Measurements from ENCODE around the gene PCK1. TPM values are rescaled to one million over a fixed set of nuclear protein-coding genes. Genes with fewer than 3 reads are reported as not detected.

PCK1 gene
- total and polyA plus RNA-seq, 2 of the 13 experiments (the other 11 are each of a cell fraction or from before 2014, with no cell fraction given): 6.5 to 12.6 TPM

GRCh38 chr20:57526885-57527460 lies 33.9 kb upstream of the PCK1 start:
- FAIRE-seq: no peak
- H3K27me3 ChIP-seq (ENCODE audit: control insufficient read depth in 1 of 2, insufficient read depth in 2 of 2, low read length in 2 of 2): peaks cover 2 to 16% of the 10 kb centered on the region in 2 experiments; a peak in 2 of 5 replicates
- peaks cover 53% of the 10 kb centered on the region for H3K4me1 ChIP-seq (ENCODE audit: insufficient read depth, low read length)
- H3K27ac ChIP-seq (ENCODE audit: extremely low read length, insufficient read depth, low read length): peak overlapping the region; percentile 15
- H3K9me3 ChIP-seq (ENCODE audit: low read length): no peaks in the 10 kb centered on the region
- peak overlapping the region in 1 of 3 experiments; percentile 45; a peak in 1 of 6 replicates for H3K4me3 ChIP-seq (replicated peaks in 1 of 3; ENCODE audit: insufficient read depth in 1 of 3, low read depth in 2 of 3, low read length in 3 of 3)
- no peak for DNase-seq (ENCODE audit: low spot score)
- no peaks in the 10 kb centered on the region for H4K20me1 ChIP-seq (ENCODE audit: insufficient read depth, low read length)
- 27% methylated on average over 19 of the region's 19 CpGs for WGBS (ENCODE audit: low lambda C conversion rate)
- no peaks in the 10 kb centered on the region for H3K36me3 ChIP-seq (replicated peaks in 1 of 2; ENCODE audit: control insufficient read depth in 1 of 2, insufficient read depth in 2 of 2, low read length in 2 of 2)
- peak; percentile 52 for ATAC-seq
- CTCF ChIA-PET (ENCODE audit: low intra/inter-chr PET ratio, low total read pairs): interaction anchor here (1.3 to 5.7 kb wide), 4 partner anchors 13 to 66 kb away, joined by 6 to 140 read pairs (median 16); no protein-coding TSS in a partner anchor
- intact Hi-C loops (cut with micrococcal nuclease; ENCODE audit: unreplicated experiment) (no loop called here), in situ Hi-C loops (cut with HindIII; ENCODE audit: extremely low pct_ligation_motif_present, low pct_unique_long_range_greater_than_20kb) (no loop called here)
- H3K9ac ChIP-seq (ENCODE audit: insufficient read depth, low read depth, low read length): no peak overlapping the region; the same call in 1 of the 2 replicates
- BruUV-seq (replicated peaks): no TSS peak
- H3K4me2 ChIP-seq (ENCODE audit: low read depth, low read length): peak overlapping the region; percentile 71
- H2AFZ ChIP-seq (ENCODE audit: low read length): no peak overlapping the region
- POLR2A ChIA-PET: interaction anchor here (0.7 to 2.1 kb wide), 9 partner anchors 21 to 64 kb away, joined by 3 to 27 read pairs (median 4); partner anchors contain the start of gene PCK1
- H3K79me2 ChIP-seq (ENCODE audit: insufficient read depth, low read length): no peaks in the 10 kb centered on the region
- no peak for TF ChIP-seq SATB2 (CRISPR knock-in tag; IDR thresholded peaks at IDR 0.05)
- TF ChIP-seq ZNF280B (CRISPR knock-in tag; IDR thresholded peaks at IDR 0.05; ENCODE audit: borderline replicate concordance): 0 out of 2 replicates have a peak, but pooled peaks have one; percentile 45
- no peak for TF ChIP-seq TEAD2 (CRISPR knock-in tag; IDR thresholded peaks at IDR 0.05)
- peak; percentile 74 for TF ChIP-seq ZNF883 (CRISPR knock-in tag; IDR thresholded peaks at IDR 0.05; ENCODE audit: not compliant biosample characterization)
- TF ChIP-seq, protein P1, sequence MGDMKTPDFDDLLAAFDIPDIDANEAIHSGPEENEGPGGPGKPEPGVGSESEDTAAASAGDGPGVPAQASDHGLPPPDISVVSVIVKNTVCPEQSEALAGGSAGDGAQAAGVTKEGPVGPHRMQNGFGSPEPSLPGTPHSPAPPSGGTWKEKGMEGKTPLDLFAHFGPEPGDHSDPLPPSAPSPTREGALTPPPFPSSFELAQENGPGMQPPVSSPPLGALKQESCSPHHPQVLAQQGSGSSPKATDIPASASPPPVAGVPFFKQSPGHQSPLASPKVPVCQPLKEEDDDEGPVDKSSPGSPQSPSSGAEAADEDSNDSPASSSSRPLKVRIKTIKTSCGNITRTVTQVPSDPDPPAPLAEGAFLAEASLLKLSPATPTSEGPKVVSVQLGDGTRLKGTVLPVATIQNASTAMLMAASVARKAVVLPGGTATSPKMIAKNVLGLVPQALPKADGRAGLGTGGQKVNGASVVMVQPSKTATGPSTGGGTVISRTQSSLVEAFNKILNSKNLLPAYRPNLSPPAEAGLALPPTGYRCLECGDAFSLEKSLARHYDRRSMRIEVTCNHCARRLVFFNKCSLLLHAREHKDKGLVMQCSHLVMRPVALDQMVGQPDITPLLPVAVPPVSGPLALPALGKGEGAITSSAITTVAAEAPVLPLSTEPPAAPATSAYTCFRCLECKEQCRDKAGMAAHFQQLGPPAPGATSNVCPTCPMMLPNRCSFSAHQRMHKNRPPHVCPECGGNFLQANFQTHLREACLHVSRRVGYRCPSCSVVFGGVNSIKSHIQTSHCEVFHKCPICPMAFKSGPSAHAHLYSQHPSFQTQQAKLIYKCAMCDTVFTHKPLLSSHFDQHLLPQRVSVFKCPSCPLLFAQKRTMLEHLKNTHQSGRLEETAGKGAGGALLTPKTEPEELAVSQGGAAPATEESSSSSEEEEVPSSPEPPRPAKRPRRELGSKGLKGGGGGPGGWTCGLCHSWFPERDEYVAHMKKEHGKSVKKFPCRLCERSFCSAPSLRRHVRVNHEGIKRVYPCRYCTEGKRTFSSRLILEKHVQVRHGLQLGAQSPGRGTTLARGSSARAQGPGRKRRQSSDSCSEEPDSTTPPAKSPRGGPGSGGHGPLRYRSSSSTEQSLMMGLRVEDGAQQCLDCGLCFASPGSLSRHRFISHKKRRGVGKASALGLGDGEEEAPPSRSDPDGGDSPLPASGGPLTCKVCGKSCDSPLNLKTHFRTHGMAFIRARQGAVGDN (CRISPR knock-in tag; IDR thresholded peaks at IDR 0.05): peak; percentile 55
- TF ChIP-seq EEA1 (CRISPR knock-in tag; IDR thresholded peaks at IDR 0.05; ENCODE audit: borderline replicate concordance): no peak
- TF ChIP-seq CEBPB (IDR thresholded peaks at IDR 0.05; ENCODE audit: borderline replicate concordance, low read depth, low read length): no peak
- peak; percentile 26; the same call in 1 of the 2 replicates for TF ChIP-seq ZNF317 (CRISPR knock-in tag; IDR thresholded peaks at IDR 0.05)
- TF ChIP-seq KDM5B (CRISPR knock-in tag; IDR thresholded peaks at IDR 0.05; ENCODE audit: borderline replicate concordance): peak; percentile 66; the same call in 1 of the 2 replicates
- peak; percentile 16; the same call in 1 of the 2 replicates for TF ChIP-seq MAZ (IDR thresholded peaks at IDR 0.05; ENCODE audit: borderline replicate concordance, low read depth, low read length)
- TF ChIP-seq MAZ (CRISPR knock-in tag; IDR thresholded peaks at IDR 0.05; ENCODE audit: low read depth): no peak
- 0 out of 2 replicates have a peak, but pooled peaks have one; percentile 21 for TF ChIP-seq ZNF350 (CRISPR knock-in tag; IDR thresholded peaks at IDR 0.05; ENCODE audit: borderline replicate concordance, low read depth)
- TF ChIP-seq TEAD3 (CRISPR knock-in tag; optimal IDR thresholded peaks at IDR 0.05; ENCODE audit: borderline replicate concordance): peak; percentile 16
